NCI-H2171 (cell line): ENCODE results near the gene RGS9.
"Not testable (repeated sequence)": the region's sequence is repeated elsewhere in the genome, so short reads cannot be mapped to it uniquely, and the experiment has no call there.

Source experiments
- DNase-seq: peaks from one replicate; lab custom pipeline; 2025; lab: John Stamatoyannopoulos, UW

Gene RGS9

GRCh38 chr17:65115839-65116238 is 21.3 kb upstream of the RGS9 start:
- DNase-seq: no peak

- DNase-seq: not testable (repeated sequence)
Measured at GRCh38 chr17:65116515-65116914, 20.7 kb upstream of the RGS9 start.

- DNase-seq: no peak
Measured at GRCh38 chr17:65117384-65118035, 19.7 kb upstream of the RGS9 start.

GRCh38 chr17:65121368-65121767 is 15.8 kb upstream of the RGS9 start:
- no peak for DNase-seq

- DNase-seq: no peak
Measured at GRCh38 chr17:65121916-65122806, 15.0 kb upstream of the RGS9 start.

- DNase-seq: peak; percentile 85
Measured at GRCh38 chr17:65122836-65123756, 14.1 kb upstream of the RGS9 start.

GRCh38 chr17:65123757-65124675 is 13.2 kb upstream of the RGS9 start:
- no peak for DNase-seq

- DNase-seq: no peak
Measured at GRCh38 chr17:65130832-65131231, 6.3 kb upstream of the RGS9 start.

- no peak for DNase-seq
Measured at GRCh38 chr17:65131240-65131639, 5.9 kb upstream of the RGS9 start.

- no peak for DNase-seq
Measured at GRCh38 chr17:65131946-65132345, 5.2 kb upstream of the RGS9 start.

GRCh38 chr17:65134035-65134434 is 3.1 kb upstream of the RGS9 start:
- DNase-seq: no peak

GRCh38 chr17:65139101-65139764 is 2.1 kb downstream of the RGS9 start:
- no peak for DNase-seq

- DNase-seq: no peak
Measured at GRCh38 chr17:65142247-65142646, 5.1 kb downstream of the RGS9 start.

- no peak for DNase-seq
Measured at GRCh38 chr17:65143889-65144604, 6.9 kb downstream of the RGS9 start.

- DNase-seq: no peak
Measured at GRCh38 chr17:65145743-65146142, 8.6 kb downstream of the RGS9 start.

- DNase-seq: no peak
Measured at GRCh38 chr17:65147955-65148354, 10.8 kb downstream of the RGS9 start.

GRCh38 chr17:65154770-65155589 is 17.8 kb downstream of the RGS9 start:
- no peak for DNase-seq

GRCh38 chr17:65155622-65156021 is 18.5 kb downstream of the RGS9 start:
- DNase-seq: no peak

GRCh38 chr17:65156185-65156834 is 19.1 kb downstream of the RGS9 start:
- no peak for DNase-seq
